ENCODE measurements around the gene EVPL.

Gene EVPL

GRCh38 chr17:75959839-75960511 is 67.1 kb downstream of the EVPL start:
- DNase-seq (ENCODE audit: low read depth in 3 of 3) = no peak

- DNase-seq (ENCODE audit: low read depth in 3 of 3) = no peak
These were observed 67.9 kb downstream of the EVPL start for GRCh38 chr17:75959051-75959838.

All from stimulated activated CD4-positive, alpha-beta T cell treated with anti-CD3 and anti-CD28 coated beads, TNF-alpha, amount 100 ng/mL, for 48 hours (primary cell).